LHCN-M2 (cell line): ENCODE measurements around the gene ASH1L. TPM values are rescaled to one million over a fixed set of nuclear protein-coding genes. Genes with fewer than 3 reads are reported as not detected.
"Not testable (repeated sequence)": the region's sequence is repeated elsewhere in the genome, so short reads cannot be mapped to it uniquely, and the experiment has no call there.

Experiments used
- DNase-seq: peaks from one replicate; pipeline ENCODE4 v3.0.0-alpha.2; 2012; ENCODE audit warnings: low read depth
- total RNA-seq: library from RNA; depleted of rRNA; stranded (reverse); fragments of >200 nt; gene quantifications from 2 replicates; pipeline ENCODE4 v1.2.3, GENCODE V29; 2014

Gene ASH1L
- total RNA-seq, 1 experiment from 2014 or later: 24.2 TPM

GRCh38 chr1:155563377-155564022 lies 897 bp upstream of the ASH1L start:
- DNase-seq: peak; percentile 2

- DNase-seq: peak; percentile 1
Measured at GRCh38 chr1:155561779-155562580, 623 bp downstream of the ASH1L start.

- no peak for DNase-seq
Measured at GRCh38 chr1:155555915-155556314, 6.7 kb downstream of the ASH1L start.

GRCh38 chr1:155553349-155553748 lies 9.3 kb downstream of the ASH1L start:
- no peak for DNase-seq

GRCh38 chr1:155548706-155549105 lies 13.9 kb downstream of the ASH1L start:
- DNase-seq: no peak

- DNase-seq: no peak
Measured at GRCh38 chr1:155540000-155540874, 22.4 kb downstream of the ASH1L start.

GRCh38 chr1:155537193-155537592 lies 25.4 kb downstream of the ASH1L start:
- DNase-seq: no peak

GRCh38 chr1:155531624-155532023 lies 31.0 kb downstream of the ASH1L start:
- no peak for DNase-seq

GRCh38 chr1:155529929-155530328 lies 32.7 kb downstream of the ASH1L start:
- DNase-seq: no peak

GRCh38 chr1:155529109-155529508 lies 33.5 kb downstream of the ASH1L start:
- DNase-seq: peak; percentile 11

- no peak for DNase-seq
Measured at GRCh38 chr1:155527677-155528076, 34.9 kb downstream of the ASH1L start.

- DNase-seq: no peak
Measured at GRCh38 chr1:155526356-155526755, 36.2 kb downstream of the ASH1L start.

- no peak for DNase-seq
Measured at GRCh38 chr1:155522069-155522468, 40.5 kb downstream of the ASH1L start.

GRCh38 chr1:155518484-155518883 lies 44.1 kb downstream of the ASH1L start:
- DNase-seq: no peak

- DNase-seq: no peak
Measured at GRCh38 chr1:155514582-155515187, 47.9 kb downstream of the ASH1L start.

GRCh38 chr1:155513300-155513916 lies 49.2 kb downstream of the ASH1L start:
- peak; percentile 67 for DNase-seq

- not testable (repeated sequence) for DNase-seq
Measured at GRCh38 chr1:155511385-155511784, 51.2 kb downstream of the ASH1L start.

- DNase-seq: no peak
Measured at GRCh38 chr1:155509064-155509463, 53.5 kb downstream of the ASH1L start.

GRCh38 chr1:155507945-155508344 lies 54.7 kb downstream of the ASH1L start:
- DNase-seq: no peak

GRCh38 chr1:155505963-155506362 lies 56.6 kb downstream of the ASH1L start:
- DNase-seq: not testable (repeated sequence)

GRCh38 chr1:155504207-155504606 lies 58.4 kb downstream of the ASH1L start:
- peak; percentile 37 for DNase-seq
